Heart left ventricle (tissue), 16 donors: ENCODE results near the gene TMEM130. TPM values are rescaled to one million over a fixed set of nuclear protein-coding genes. Genes with fewer than 3 reads are reported as not detected.

Source experiments
- ATAC-seq, 4 donors: fragments of 200-7000 bp; cut with Tn5 transposase; one replicate each; pipeline ENCODE4 v1.9.1; 2020 to 2022; ENCODE audit warnings: moderate library complexity in 4 of 4, mild to moderate bottlenecking in 3 of 4, moderate number of reproducible peaks in 1 of 4
- DNase-seq, 5 donors: peaks; one replicate each; pipeline ENCODE4 v3.0.0-alpha.2; 2020
- H3K27ac ChIP-seq, 12 donors: fragments of 200-600 bp; sonication (generic) in 4 of 12; one replicate each; pipeline versions ENCODE4 v1.5.0 to v1.8.0; 2016 to 2022; ENCODE audit warnings: mild to moderate bottlenecking in 2 of 12
- H3K27me3 ChIP-seq, 9 donors: fragments of 200-600 bp; sonication (generic) in 2 of 9; one replicate each; pipeline versions ENCODE4 v1.5.1 to v1.8.0; 2016 to 2022; ENCODE audit warnings: mild to moderate bottlenecking in 3 of 9
- H3K36me3 ChIP-seq, 9 donors: fragments of 200-600 bp; sonication (generic) in 2 of 9; one replicate each; pipeline versions ENCODE4 v1.5.0 to v1.8.0; 2018 to 2022; ENCODE audit warnings: mild to moderate bottlenecking in 2 of 9
- H3K4me1 ChIP-seq, 12 donors: fragments of 200-600 bp; sonication (generic) in 4 of 12; one replicate each; pipeline versions ENCODE4 v1.5.0 to v1.8.0; 2016 to 2022; ENCODE audit warnings: mild to moderate bottlenecking in 3 of 12
- H3K4me3 ChIP-seq, 12 donors: fragments of 200-600 bp; sonication (generic) in 4 of 12; one replicate each; pipeline versions ENCODE4 v1.5.0 to v1.8.0; 2017 to 2022; ENCODE audit warnings: mild to moderate bottlenecking in 9 of 12, moderate library complexity in 4 of 12
- H3K9me3 ChIP-seq, 12 donors: fragments of 200-600 bp; sonication (generic) in 4 of 12; one replicate each; pipeline versions ENCODE4 v1.5.0 to v1.8.0; 2016 to 2022; ENCODE audit warnings: mild to moderate bottlenecking in 1 of 12
- POLR2A ChIP-seq, 2 donors: fragments of 450-650 bp; IDR thresholded peaks; one replicate each; pipeline ENCODE4 v1.6.1; 2017; ENCODE audit warnings: antibody characterized with exemption in 2 of 2, mild to moderate bottlenecking in 2 of 2, moderate library complexity in 2 of 2
- WGBS, 4 donors: extraction: QIAGEN DNeasy Blood & Tissue Kit in 2 of 4; methylation state at CpG; one replicate each; pipeline versions ENCODE4 v1.1.5 to v1.1.7; 2013 to 2018; 5-methylcytosine and 5-hydroxymethylcytosine counted together
- intact Hi-C, 10 donors: fragments of 100-400 bp; cut with DNase I; formaldehyde crosslinking; loops; one replicate each; pipeline versions ENCODE4 v1.11.1 to v1.14.2; 2022
- polyA plus RNA-seq, 2 donors: library from polyadenylated mRNA; stranded (reverse); fragments of 200-250 nt; gene quantifications; one replicate each; pipeline ENCODE4 v1.2.3, GENCODE V29; 2013
- total RNA-seq, 9 donors: library from RNA; depleted of rRNA in 2 of 9; stranded (reverse); fragments of >200 nt in 2 of 9; fragmentation: NEBNext Ultra II Directional in 3 of 9; extraction: Animal tissue kit (Norgen Biotek cat#: 25700) in 3 of 9; gene quantifications; one replicate each; pipeline versions ENCODE4 v1.1.0 to v1.2.4, GENCODE V29; 2016 to 2023
- TF ChIP-seq, protein P1 (sequence below), 12 donors: fragments of 200-600 bp; sonication (generic) in 4 of 12; IDR thresholded peaks; one replicate each; pipeline versions ENCODE4 v1.5.0 to v1.8.0; 2018 to 2022; ENCODE audit warnings: antibody characterized with exemption in 12 of 12, mild to moderate bottlenecking in 5 of 12
- donor health status: ischemic (EF 13 %, LVEDD 7.1; RV severe dilation, severe dysfunction).
- donor health status: healthy with polysubstance abuse.
- donor health status: DM: no; HTN: yes; CAD: no.
- donor health status: DM: no; HTN: no; CAD: no.
- donor health status: ischemic (EF 25% LVEDD 6.9; RV normal size, moderate dysfunction).
- donor health status: ischemic (EF 25% LVEDD 5.7; RV mildly dilated, moderate dysfunction).
- donor health status: healthy.
- donor health status: DM: yes; HTN: yes; CAD: no.
- donor health status: ischemic (EF 35%, LVEDD 5.7; RV mildly dilated, moderate dysfunction).
- donor health status: nonischemic (EF 11% LVEDD 7.7; RV severe dilation, severe dysfunction).
- donor health status: DM: yes; HTN: yes; CAD: no.
- donor health status: PGD.
- donor health status: ischemic (EF 29% LVEDD 5.4; RV normal size, mild dysfunction).
- donor health status: nonischemic (EF 23%, LVEDD 6.1; RV moderate dilation, normal function).

TMEM130 gene
- total and polyA plus RNA-seq, 11 donors, result 0.11 to 0.77 (median 0.20) TPM; not detected in 7

DNA sequence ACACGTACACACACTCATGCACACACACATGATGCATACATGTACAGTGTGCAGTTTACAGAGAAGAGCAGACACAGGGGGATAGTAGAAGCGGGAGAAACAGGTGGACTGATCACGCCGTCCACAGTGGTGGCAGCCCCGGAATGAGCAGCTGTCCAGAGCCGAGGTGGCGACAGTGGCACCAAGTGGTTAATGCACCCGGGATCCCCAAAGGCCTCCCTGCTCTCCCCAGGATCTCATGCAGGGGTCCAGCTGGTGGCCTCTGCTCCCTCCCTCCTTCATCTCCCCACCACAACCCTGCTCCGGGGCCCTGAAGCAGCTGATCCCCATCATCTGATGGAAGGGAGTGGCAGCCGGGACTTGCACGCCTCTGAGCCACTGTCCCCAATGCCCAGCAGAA is 29.7 kb downstream of the TMEM130 start:
- ATAC-seq, result no peak
- WGBS, 4 donors, result 66 to 81% (median 72%) methylated on average over 9 to 11 of the region's 11 CpGs
- Histone ChIP-seq H3K4me3 (no peak overlapping the region), H3K9me3 (no peaks in the 10 kb centered on the region), H3K27me3 (peaks cover 0 to 12% (median 0%) of the 10 kb centered on the region in 9 donors), H3K36me3 (no peaks in the 10 kb centered on the region), H3K4me1 (peaks cover 0 to 4% (median 0%) of the 10 kb centered on the region in 12 donors), H3K27ac (no peak overlapping the region)
- intact Hi-C loops, result loop anchor here in 7 of 10 donors (2.0 to 10.0 kb wide), 6 partner anchors 83 to 535 kb away; no protein-coding TSS in a partner anchor
- no peak for DNase-seq
- no peak for TF ChIP-seq POLR2A (IDR thresholded peaks at IDR 0.05)
- TF ChIP-seq, protein P1, sequence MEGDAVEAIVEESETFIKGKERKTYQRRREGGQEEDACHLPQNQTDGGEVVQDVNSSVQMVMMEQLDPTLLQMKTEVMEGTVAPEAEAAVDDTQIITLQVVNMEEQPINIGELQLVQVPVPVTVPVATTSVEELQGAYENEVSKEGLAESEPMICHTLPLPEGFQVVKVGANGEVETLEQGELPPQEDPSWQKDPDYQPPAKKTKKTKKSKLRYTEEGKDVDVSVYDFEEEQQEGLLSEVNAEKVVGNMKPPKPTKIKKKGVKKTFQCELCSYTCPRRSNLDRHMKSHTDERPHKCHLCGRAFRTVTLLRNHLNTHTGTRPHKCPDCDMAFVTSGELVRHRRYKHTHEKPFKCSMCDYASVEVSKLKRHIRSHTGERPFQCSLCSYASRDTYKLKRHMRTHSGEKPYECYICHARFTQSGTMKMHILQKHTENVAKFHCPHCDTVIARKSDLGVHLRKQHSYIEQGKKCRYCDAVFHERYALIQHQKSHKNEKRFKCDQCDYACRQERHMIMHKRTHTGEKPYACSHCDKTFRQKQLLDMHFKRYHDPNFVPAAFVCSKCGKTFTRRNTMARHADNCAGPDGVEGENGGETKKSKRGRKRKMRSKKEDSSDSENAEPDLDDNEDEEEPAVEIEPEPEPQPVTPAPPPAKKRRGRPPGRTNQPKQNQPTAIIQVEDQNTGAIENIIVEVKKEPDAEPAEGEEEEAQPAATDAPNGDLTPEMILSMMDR (IDR thresholded peaks at IDR 0.05), result no peak

DNA sequence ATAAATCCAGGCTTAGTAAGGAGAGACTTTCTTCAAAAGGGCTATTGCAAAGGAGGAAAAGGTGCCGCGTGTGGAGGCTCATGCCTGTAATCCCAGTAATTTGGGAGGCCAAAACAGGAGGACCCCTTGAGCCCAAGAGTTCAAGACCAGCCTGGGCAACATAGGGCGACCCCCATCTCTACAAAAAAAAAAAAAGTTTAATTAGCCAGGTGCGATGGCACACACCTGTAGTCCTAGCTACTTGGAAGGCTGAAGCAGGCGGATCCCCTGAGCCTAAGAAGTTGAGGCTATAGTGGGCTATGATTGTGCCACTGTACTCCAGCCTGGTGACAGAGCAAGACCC is 32.2 kb downstream of the TMEM130 start:
- peaks cover 0 to 12% (median 0%) of the 10 kb centered on the region in 9 donors for H3K27me3 ChIP-seq
- H3K4me3 ChIP-seq, result no peak overlapping the region
- intact Hi-C loops, result loop anchor here in 5 of 10 donors (1.0 to 10.0 kb wide), 5 partner anchors 60 to 553 kb away; partner anchors contain the start of gene BRI3 (in 1 of the 5)
- no peak overlapping the region for H3K27ac ChIP-seq
- TF ChIP-seq, protein P1 (IDR thresholded peaks at IDR 0.05), result no peak
- TF ChIP-seq POLR2A (IDR thresholded peaks at IDR 0.05), result no peak
- ATAC-seq (no peak), DNase-seq (no peak)
- H3K4me1 ChIP-seq, result peaks cover 0 to 4% (median 0%) of the 10 kb centered on the region in 12 donors
- no peaks in the 10 kb centered on the region for H3K9me3 ChIP-seq
- H3K36me3 ChIP-seq, result no peaks in the 10 kb centered on the region
- 75 to 84% (median 79%) methylated on average over 5 of the region's 5 CpGs for WGBS, 4 donors

DNA sequence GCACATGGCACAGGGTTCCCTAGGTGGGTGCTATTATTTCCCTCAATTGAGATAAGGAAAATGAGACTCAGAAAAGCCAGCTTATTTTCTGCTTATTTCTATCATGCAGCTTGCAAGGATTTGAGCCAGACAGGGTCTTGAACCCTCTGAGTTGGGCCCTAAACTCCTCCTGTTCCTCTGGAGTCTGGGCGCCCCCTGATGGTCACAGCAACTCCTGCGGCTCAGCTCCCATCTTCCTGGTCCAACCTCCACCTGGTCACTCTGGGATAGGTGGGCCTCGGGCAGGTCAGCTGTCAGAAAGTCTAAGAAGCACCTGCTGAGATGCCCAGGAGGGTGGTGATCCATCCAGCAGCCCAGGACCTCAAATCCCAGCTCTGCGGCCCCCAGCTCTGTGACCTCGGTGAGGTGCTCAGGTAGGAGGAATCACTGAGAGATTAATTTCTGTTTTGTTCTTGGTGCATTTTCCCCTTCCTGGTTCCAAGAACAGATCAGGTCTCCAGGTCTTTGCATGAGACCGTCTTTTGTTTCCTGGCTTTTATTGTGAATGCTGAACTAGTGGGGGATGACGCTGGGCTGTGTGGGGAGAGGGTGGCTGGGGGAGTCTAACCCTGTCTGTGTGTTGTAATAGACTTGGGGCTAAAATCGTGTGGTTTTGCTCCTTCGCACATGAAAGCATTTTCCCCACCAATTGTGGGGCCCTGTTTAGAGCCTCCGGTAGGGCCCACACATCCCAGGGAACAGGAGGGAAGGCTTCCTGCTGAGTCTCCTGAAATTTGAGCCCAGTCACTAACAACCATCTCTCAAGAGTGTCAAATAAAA is 32.8 kb downstream of the TMEM130 start:
- DNase-seq (peak in 1 of 5 donors; percentile 32), ATAC-seq (peak in 2 of 4 donors; percentile 42 to 51)
- Histone ChIP-seq H3K9me3 (no peaks in the 10 kb centered on the region), H3K27me3 (peaks cover 0 to 12% (median 0%) of the 10 kb centered on the region in 9 donors), H3K4me3 (no peak overlapping the region), H3K36me3 (no peaks in the 10 kb centered on the region), H3K27ac (no peak overlapping the region), H3K4me1 (peaks cover 0 to 4% (median 0%) of the 10 kb centered on the region in 12 donors)
- intact Hi-C loops, result loop anchor here in 5 of 10 donors (1.0 to 10.0 kb wide), 5 partner anchors 60 to 552 kb away; partner anchors contain the start of gene BRI3 (in 1 of the 5)
- WGBS, 4 donors, result 32 to 40% (median 34%) methylated on average over 10 of the region's 10 CpGs
- no peak for TF ChIP-seq POLR2A (IDR thresholded peaks at IDR 0.05)
- TF ChIP-seq, protein P1 (IDR thresholded peaks at IDR 0.05), result peak; percentile 40 to 62 (median 54)

DNA sequence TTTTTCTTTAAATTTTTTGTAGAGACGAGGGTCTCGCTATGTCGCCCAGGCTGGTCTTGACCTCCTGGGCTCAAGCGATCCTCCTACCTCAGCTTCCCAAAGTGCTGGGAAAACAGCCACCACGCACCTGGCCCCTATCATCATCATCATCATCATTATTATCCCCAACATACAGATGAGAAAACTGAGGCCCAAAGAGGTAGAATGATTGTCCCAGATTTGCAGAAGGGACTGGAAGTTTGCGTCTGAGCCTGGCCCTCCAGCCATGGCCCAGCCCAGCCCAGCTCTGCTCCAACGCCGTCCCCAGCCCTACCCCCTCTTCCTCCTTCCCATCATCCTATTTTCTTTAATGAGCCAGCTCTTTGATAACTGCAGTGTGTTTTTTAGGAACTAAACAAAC is 34.9 kb downstream of the TMEM130 start:
- no peak for TF ChIP-seq POLR2A (IDR thresholded peaks at IDR 0.05)
- TF ChIP-seq, protein P1 (IDR thresholded peaks at IDR 0.05), result no peak
- peaks cover 0 to 7% (median 0%) of the 10 kb centered on the region in 12 donors for H3K4me1 ChIP-seq
- intact Hi-C loops, result loop anchor here in 5 of 10 donors (5.0 to 10.0 kb wide), 4 partner anchors 58 to 550 kb away; partner anchors contain the start of gene BRI3 (in 1 of the 5)
- no peaks in the 10 kb centered on the region for H3K9me3 ChIP-seq
- no peak for DNase-seq
- WGBS, 4 donors, result 72 to 81% (median 75%) methylated on average over 8 of the region's 8 CpGs
- ATAC-seq, result no peak
- H3K36me3 ChIP-seq, result no peaks in the 10 kb centered on the region
- H3K4me3 ChIP-seq, result no peak overlapping the region
- peaks cover 0 to 12% (median 0%) of the 10 kb centered on the region in 9 donors for H3K27me3 ChIP-seq
- no peak overlapping the region for H3K27ac ChIP-seq
